HCT116 (cell line): ENCODE results near the gene GRIK4. TPM values are rescaled to one million over a fixed set of nuclear protein-coding genes. Genes with fewer than 3 reads are reported as not detected.
A peak's percentile ranks its signal among the peaks of the same experiment; 100 is the strongest.

Source experiments
- ATAC-seq: fragments of 200-7000 bp; cut with Tn5 transposase; 2 replicates; pipeline ENCODE4 v1.9.1; 2020; ENCODE audit warnings: mild to moderate bottlenecking, moderate library complexity
- BruUV-seq: library from RNA; stranded (reverse); fragments of 400-500 nt; replicated peaks from 2 replicates; lab custom pipeline; 2021; lab: Mats Ljungman, UMichigan
- CTCF ChIA-PET: fragments of 300-600 bp; sonication (Branson Sonifier 250); formaldehyde crosslinking; loops from one replicate; lab custom pipeline; 2021; ENCODE audit warnings: antibody characterized with exemption; lab: Charles Lee
- POLR2A ChIA-PET: fragments of 300-600, 350-600 bp; sonication (Branson Sonifier 250); formaldehyde crosslinking; loops from one replicate; lab custom pipeline; 2021; ENCODE audit warnings: antibody characterized with exemption; lab: Charles Lee
- RAD21 ChIA-PET, 2 experiments: fragments of 300-600 bp; sonication (Branson Sonifier 250); formaldehyde crosslinking; loops; one replicate each; lab custom pipeline; 2023; ENCODE audit warnings: low total read pairs in 2 of 2; ENCODE audit not compliant: uncharacterized antibody in 2 of 2, unreplicated experiment in 2 of 2, low non-redundant PET in 1 of 2; lab: Charles Lee
- DNase-seq: peaks from one replicate; pipeline ENCODE4 v3.0.0-alpha.2; 2010; ENCODE audit warnings: low read depth, low spot score
- H2AFZ ChIP-seq: fragments of 200-600 bp; shearing (Covaris generic), sonication (generic); 2 replicates; pipeline ENCODE4 v1.6.1; 2017; ENCODE audit warnings: low read depth, mixed run types, mixed read lengths, antibody characterized with exemption, low read length; ENCODE audit not compliant: poor library complexity, severe bottlenecking
- H3K27ac ChIP-seq: 2 replicates; pipeline ENCODE4 v1.5.1; 2012; ENCODE audit warnings: low read depth, low read length
- H3K27me3 ChIP-seq: fragments of 200-600 bp; sonication (generic); 2 replicates; pipeline ENCODE4 v1.6.1; 2016; ENCODE audit warnings: mixed run types, low read length, mixed read lengths; ENCODE audit not compliant: insufficient read depth
- H3K36me3 ChIP-seq, 2 experiments: fragments of 200-500 bp in 1 of 2; fragments of 200-600 bp in 1 of 2; sonication (Bioruptor generic) in 1 of 2; sonication (generic) in 1 of 2; 2 replicates each; pipeline versions ENCODE4 v1.5.1 to v1.6.1; 2014 to 2016; ENCODE audit warnings: low read length in 2 of 2, inconsistent platforms in 1 of 2, mixed read lengths in 1 of 2, mixed run types in 1 of 2; ENCODE audit not compliant: insufficient read depth in 2 of 2, control insufficient read depth in 1 of 2
- H3K4me1 ChIP-seq, 2 experiments: fragments of 200-600 bp in 1 of 2; sonication (generic) in 1 of 2; 2 replicates each; pipeline versions ENCODE4 v1.5.1 to v1.6.1; 2012 to 2017; ENCODE audit warnings: low read length in 2 of 2, inconsistent platforms in 1 of 2, mild to moderate bottlenecking in 1 of 2, mixed read lengths in 1 of 2, mixed run types in 1 of 2, moderate library complexity in 1 of 2; ENCODE audit not compliant: insufficient read depth in 2 of 2, control insufficient read depth in 1 of 2
- H3K4me2 ChIP-seq: fragments of 200-600 bp; sonication (generic); 2 replicates; pipeline ENCODE4 v1.6.1; 2017; ENCODE audit warnings: mixed run types, low read length, mixed read lengths
- H3K4me3 ChIP-seq, 2 experiments: fragments of 200-600 bp in 1 of 2; sonication (generic) in 1 of 2; replicated peaks in 1 of 2; 2 replicates each; pipeline ENCODE4 v1.5.1; 2011 to 2016; ENCODE audit warnings: low read length in 2 of 2, control low read depth in 1 of 2, low read depth in 1 of 2, mild to moderate bottlenecking in 1 of 2, mixed read lengths in 1 of 2, mixed run types in 1 of 2
- H3K79me2 ChIP-seq: fragments of 200-600 bp; sonication (generic); 2 replicates; pipeline ENCODE4 v1.6.1; 2017; ENCODE audit warnings: mild to moderate bottlenecking, mixed run types, low read length, moderate library complexity, mixed read lengths; ENCODE audit not compliant: insufficient read depth
- H3K9ac ChIP-seq: fragments of 200-600 bp; sonication (generic); 2 replicates; pipeline ENCODE4 v1.6.1; 2016; ENCODE audit warnings: low read length, mixed read lengths
- H3K9me2 ChIP-seq: fragments of 200-600 bp; sonication (generic), shearing (Covaris generic); 2 replicates; pipeline ENCODE4 v1.6.1; 2017; ENCODE audit warnings: mixed run types, mild to moderate bottlenecking, moderate library complexity; ENCODE audit not compliant: insufficient read depth
- H3K9me3 ChIP-seq, 2 experiments: fragments of 200-500 bp in 1 of 2; fragments of 200-600 bp in 1 of 2; sonication (Bioruptor generic) in 1 of 2; sonication (generic) in 1 of 2; 2 replicates each; pipeline ENCODE4 v1.6.1; 2014 to 2017; ENCODE audit warnings: low read length in 2 of 2, mixed read lengths in 2 of 2, inconsistent platforms in 1 of 2, low read depth in 1 of 2, mild to moderate bottlenecking in 1 of 2, mixed run types in 1 of 2, moderate library complexity in 1 of 2; ENCODE audit not compliant: control insufficient read depth in 1 of 2, insufficient read depth in 1 of 2
- H4K20me1 ChIP-seq: fragments of 200-600 bp; sonication (generic), shearing (Covaris generic); 2 replicates; pipeline ENCODE4 v1.6.1; 2017; ENCODE audit warnings: mixed run types, mild to moderate bottlenecking, moderate library complexity; ENCODE audit not compliant: insufficient read depth
- EGR1 ChIP-seq: IDR thresholded peaks from 2 replicates; pipeline ENCODE4 v1.6.1; 2012; ENCODE audit warnings: low read depth
- EZH2 ChIP-seq: fragments of 200-600 bp; sonication (generic); IDR thresholded peaks from 2 replicates; pipeline ENCODE4 v1.6.1; 2017; ENCODE audit warnings: antibody characterized with exemption, mixed run types
- FOSL1 ChIP-seq: IDR thresholded peaks from 2 replicates; pipeline ENCODE4 v1.6.1; 2012; ENCODE audit warnings: low read depth
- POLR2A ChIP-seq: IDR thresholded peaks from 2 replicates; pipeline ENCODE4 v1.7.0; 2011; ENCODE audit warnings: borderline replicate concordance; ENCODE audit not compliant: insufficient read depth, insufficient read length; ENCODE audit errors: extremely low read depth
- SP1 ChIP-seq: IDR thresholded peaks from 2 replicates; pipeline ENCODE4 v1.6.1; 2012; ENCODE audit warnings: low read depth
- intact Hi-C: fragments of 100-400 bp; cut with micrococcal nuclease; formaldehyde crosslinking; loops from 2 replicates; pipeline ENCODE4 v1.10.0; 2022
- total RNA-seq: library from RNA; stranded (reverse); gene quantifications from one replicate; pipeline ENCODE4 v1.2.1, GENCODE V29; 2021; ENCODE audit not compliant: unreplicated experiment
- TF ChIP-seq, protein P1 (sequence below): IDR thresholded peaks from 2 replicates; pipeline ENCODE4 v1.6.1; 2012

The GRIK4 gene
- total RNA-seq, 1 experiment from 2014 or later, result 0.52 TPM

DNA sequence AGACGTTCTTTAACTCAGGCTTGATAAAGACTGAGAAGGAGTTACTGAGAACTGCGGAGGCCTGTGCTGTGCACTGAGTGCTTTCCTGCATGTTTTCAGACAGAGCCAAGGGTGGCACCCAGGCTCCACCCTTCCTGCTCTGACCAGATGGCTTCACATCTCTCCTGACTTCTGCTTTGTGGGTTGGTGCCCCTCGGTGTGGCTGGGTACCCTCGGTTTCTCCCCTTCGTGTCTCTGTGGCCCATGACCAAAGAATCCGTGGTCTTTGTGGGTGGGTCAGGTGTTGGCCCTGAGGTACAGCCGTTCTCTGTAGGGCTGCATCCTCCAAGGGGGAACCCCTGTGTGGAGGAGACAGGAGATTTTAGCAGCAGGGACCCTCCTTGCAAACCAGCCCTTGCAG lies 34.3 kb downstream of the GRIK4 start:
- no peak for ATAC-seq
- no peaks in the 10 kb centered on the region for H3K27me3 ChIP-seq
- H3K4me1 ChIP-seq, result peaks cover 38% of the 10 kb centered on the region in 2 experiments
- H3K27ac ChIP-seq, result 0 out of 2 replicates have a peak overlapping the region, but pooled peaks have one; percentile 2
- no peaks in the 10 kb centered on the region for H4K20me1 ChIP-seq
- ChIA-PET POLR2A (no interaction called here), CTCF (no interaction called here), RAD21 (no interaction called here)
- no peak for TF ChIP-seq EGR1
- TF ChIP-seq SP1, result no peak
- no peak for TF ChIP-seq POLR2A
- TF ChIP-seq FOSL1, result no peak
- H3K9me2 ChIP-seq, result no peaks in the 10 kb centered on the region
- no peaks in the 10 kb centered on the region for H3K79me2 ChIP-seq
- no peak overlapping the region for H3K9ac ChIP-seq
- no peak overlapping the region for H3K4me3 ChIP-seq
- H2AFZ ChIP-seq, result no peak overlapping the region
- intact Hi-C loops, result no loop called here
- H3K36me3 ChIP-seq, result no peaks in the 10 kb centered on the region
- H3K9me3 ChIP-seq, result peaks cover 0 to 5% of the 10 kb centered on the region in 2 experiments; a peak in 1 of 4 replicates
- no TSS peak for BruUV-seq
- peak overlapping the region; percentile 73; the same call in 1 of the 2 replicates for H3K4me2 ChIP-seq
- DNase-seq, result no peak

DNA sequence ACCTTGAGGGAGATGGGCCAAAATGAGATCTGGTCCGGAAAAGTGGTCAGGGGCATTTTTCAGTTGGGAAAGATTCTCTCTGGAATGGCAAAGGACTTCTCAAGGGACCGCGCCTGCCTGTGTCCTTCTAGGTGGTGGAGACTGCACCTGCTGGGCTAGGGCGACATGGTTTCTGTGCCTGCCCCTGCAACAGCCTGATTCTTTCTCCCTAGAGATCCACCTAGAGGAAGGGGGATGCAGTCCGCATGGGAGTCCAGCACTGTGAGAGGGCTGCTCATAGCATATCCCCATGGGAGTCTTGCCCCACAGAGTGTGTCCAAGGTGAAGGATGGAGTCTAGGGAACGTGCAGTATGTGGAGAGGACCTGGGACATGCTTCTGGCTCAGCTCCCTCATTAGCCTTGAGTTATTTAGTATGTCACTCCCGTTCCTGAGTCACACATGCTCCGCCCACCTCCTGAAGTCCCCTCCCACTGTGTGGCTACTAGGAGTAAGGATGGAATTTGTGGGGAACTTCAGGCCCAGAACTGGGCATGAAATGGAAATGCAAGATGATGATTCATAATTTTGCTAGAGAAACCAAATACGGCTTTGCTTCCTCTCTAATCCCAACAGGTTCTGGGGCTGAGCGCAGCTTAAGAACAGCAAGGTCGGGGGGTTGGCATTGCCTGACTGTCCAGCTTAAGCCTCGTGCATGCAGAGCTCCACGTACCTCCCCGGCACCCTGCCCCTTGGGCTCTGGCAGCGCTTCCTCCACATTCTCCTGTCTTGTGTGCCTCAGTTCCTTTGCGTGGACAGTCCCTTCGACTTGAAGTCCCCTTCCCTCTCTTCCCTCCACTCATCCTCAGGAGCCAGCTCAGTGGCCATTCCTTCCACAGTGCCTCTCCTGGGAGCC lies 35.0 kb downstream of the GRIK4 start:
- Histone ChIP-seq H3K9me2 (no peaks in the 10 kb centered on the region), H3K9me3 (peaks cover 0 to 5% of the 10 kb centered on the region in 2 experiments; a peak in 1 of 4 replicates), H3K36me3 (no peaks in the 10 kb centered on the region), H3K27ac (peak overlapping the region; percentile 43), H3K27me3 (no peaks in the 10 kb centered on the region), H2AFZ (no peak overlapping the region), H3K79me2 (no peaks in the 10 kb centered on the region), H3K4me3 (no peak overlapping the region), H4K20me1 (no peaks in the 10 kb centered on the region), H3K9ac (peak overlapping the region; percentile 13; the same call in 1 of the 2 replicates), H3K4me2 (peak overlapping the region; percentile 73), H3K4me1 (peaks cover 35% of the 10 kb centered on the region in 2 experiments)
- DNase-seq (peak; percentile 58), ATAC-seq (peak; percentile 78)
- TF ChIP-seq, protein P1, sequence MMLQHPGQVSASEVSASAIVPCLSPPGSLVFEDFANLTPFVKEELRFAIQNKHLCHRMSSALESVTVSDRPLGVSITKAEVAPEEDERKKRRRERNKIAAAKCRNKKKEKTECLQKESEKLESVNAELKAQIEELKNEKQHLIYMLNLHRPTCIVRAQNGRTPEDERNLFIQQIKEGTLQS, result no peak
- TF ChIP-seq SP1, result peak; percentile 29; the same call in 1 of the 2 replicates
- TF ChIP-seq EZH2, result no peak
- intact Hi-C loops, result no loop called here
- ChIA-PET RAD21 (no interaction called here), POLR2A (interaction anchor here (0.6 to 1.7 kb wide), 3 partner anchors 13 to 370 kb away, joined by 4 to 6 read pairs (median 5); no protein-coding TSS in a partner anchor), CTCF (interaction anchor here (1.5 kb wide), 1 partner anchor 138 kb away, joined by 5 read pairs; no protein-coding TSS in a partner anchor)
- BruUV-seq, result no TSS peak
